ENCODE measurements around the gene DNAH17. TPM values are rescaled to one million over a fixed set of nuclear protein-coding genes. Genes with fewer than 3 reads are reported as not detected.

The DNAH17 gene
- total RNA-seq, 4 donors from 2014 or later: 0.19 to 0.31 TPM; not detected in 2

DNA sequence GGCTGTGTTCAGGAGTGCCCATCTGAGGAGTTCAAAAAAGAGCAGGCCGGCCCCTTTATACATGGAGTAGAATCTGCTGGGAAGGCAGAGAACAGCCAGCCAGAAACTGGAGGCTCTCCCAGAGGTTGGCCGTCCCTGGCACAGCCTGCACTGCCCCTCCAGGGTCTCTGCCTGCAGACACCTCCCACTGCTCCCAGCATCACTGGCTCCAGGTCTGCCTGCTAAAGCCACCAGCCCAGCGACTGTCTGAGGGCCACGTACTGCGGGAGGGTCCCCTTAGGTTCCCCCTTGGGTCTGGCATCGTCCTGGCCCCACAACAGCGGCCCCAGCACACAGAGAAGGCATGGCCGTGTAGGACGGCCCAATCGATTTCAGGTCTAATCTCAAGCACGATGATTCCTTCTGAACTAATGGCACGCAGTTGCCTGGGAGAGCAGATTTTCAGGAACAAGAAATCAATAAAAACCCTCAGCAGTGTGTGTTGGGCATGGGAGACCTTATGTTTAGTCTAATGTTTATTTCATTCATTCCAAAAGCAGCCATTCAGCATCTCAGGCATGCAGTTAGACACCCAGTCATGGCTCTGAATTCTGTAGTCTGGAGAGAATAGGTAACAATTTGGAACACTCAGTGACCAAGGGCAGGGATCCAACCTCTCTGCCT is 103.1 kb downstream of the DNAH17 start:
- intact Hi-C loops (cut with DNase I): no loop called here
- Histone ChIP-seq H3K27ac (no peak overlapping the region), H3K36me3 (no peaks in the 10 kb centered on the region), H3K27me3 (peaks cover 0 to 18% (median 0%) of the 10 kb centered on the region in 4 donors), H3K4me3 (no peak overlapping the region), H3K4me1 (no peaks in the 10 kb centered on the region), H3K9me3 (peaks cover 0 to 3% (median 0%) of the 10 kb centered on the region in 3 donors)
- DNase-seq: no peak
- no peak for TF ChIP-seq POLR2A (IDR thresholded peaks at IDR 0.05)
- TF ChIP-seq, protein P1, sequence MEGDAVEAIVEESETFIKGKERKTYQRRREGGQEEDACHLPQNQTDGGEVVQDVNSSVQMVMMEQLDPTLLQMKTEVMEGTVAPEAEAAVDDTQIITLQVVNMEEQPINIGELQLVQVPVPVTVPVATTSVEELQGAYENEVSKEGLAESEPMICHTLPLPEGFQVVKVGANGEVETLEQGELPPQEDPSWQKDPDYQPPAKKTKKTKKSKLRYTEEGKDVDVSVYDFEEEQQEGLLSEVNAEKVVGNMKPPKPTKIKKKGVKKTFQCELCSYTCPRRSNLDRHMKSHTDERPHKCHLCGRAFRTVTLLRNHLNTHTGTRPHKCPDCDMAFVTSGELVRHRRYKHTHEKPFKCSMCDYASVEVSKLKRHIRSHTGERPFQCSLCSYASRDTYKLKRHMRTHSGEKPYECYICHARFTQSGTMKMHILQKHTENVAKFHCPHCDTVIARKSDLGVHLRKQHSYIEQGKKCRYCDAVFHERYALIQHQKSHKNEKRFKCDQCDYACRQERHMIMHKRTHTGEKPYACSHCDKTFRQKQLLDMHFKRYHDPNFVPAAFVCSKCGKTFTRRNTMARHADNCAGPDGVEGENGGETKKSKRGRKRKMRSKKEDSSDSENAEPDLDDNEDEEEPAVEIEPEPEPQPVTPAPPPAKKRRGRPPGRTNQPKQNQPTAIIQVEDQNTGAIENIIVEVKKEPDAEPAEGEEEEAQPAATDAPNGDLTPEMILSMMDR (IDR thresholded peaks at IDR 0.05): no peak
- 88 to 90% methylated on average over 10 to 11 of the region's 12 CpGs for WGBS, 2 donors

DNA sequence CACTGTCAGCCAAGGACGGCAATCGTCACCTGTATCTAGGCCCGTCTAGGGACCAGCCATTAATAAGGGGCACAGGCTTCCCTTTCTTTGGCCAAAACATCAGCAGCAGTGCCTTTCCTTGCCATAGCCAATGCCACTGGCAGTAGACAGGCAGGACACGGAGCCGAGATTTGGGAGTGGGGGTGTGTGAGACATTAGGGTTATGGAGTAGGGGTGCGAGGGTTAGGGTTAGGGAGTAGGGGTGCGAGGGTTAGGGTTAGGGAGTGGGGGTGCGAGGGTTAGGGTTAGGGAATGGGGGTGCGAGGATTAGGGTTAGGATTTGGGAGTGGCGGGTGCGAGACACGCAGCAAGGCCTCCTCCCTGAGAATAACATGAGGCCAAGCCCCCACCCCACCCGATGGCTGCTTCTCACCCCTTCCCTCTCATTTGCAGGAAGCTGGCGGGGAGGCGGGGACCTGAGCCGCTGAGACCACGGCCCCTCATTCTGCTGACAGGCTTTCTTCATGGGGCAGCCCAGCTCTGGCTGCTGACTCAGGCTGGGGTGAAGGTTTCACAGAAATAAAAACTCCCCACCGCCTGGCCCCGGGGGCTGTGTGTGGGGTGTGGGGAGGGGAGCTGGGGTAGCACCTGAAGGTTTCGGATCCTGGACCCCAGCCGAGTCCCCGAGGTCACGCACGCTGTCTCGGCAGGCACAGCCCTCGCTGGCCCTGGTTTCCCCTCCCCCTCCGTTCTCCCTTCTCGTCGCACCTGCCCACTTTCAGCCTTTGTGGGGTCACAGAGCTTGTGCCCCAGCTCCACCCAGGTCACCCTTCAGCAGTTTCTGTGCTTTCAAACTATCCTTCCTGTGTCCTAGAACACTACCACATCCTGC is 104.9 kb downstream of the DNAH17 start:
- Histone ChIP-seq H3K4me1 (no peaks in the 10 kb centered on the region), H3K4me3 (no peak overlapping the region), H3K27me3 (peaks cover 0 to 18% (median 0%) of the 10 kb centered on the region in 4 donors), H3K9me3 (peaks cover 0 to 3% (median 0%) of the 10 kb centered on the region in 3 donors), H3K27ac (no peak overlapping the region), H3K36me3 (no peaks in the 10 kb centered on the region)
- DNase-seq: no peak
- intact Hi-C loops (cut with DNase I): no loop called here
- 71 to 89% methylated on average over 12 to 22 of the region's 29 CpGs for WGBS, 2 donors
- TF ChIP-seq, protein P1 (IDR thresholded peaks at IDR 0.05): no peak
- TF ChIP-seq POLR2A (IDR thresholded peaks at IDR 0.05): no peak

DNA sequence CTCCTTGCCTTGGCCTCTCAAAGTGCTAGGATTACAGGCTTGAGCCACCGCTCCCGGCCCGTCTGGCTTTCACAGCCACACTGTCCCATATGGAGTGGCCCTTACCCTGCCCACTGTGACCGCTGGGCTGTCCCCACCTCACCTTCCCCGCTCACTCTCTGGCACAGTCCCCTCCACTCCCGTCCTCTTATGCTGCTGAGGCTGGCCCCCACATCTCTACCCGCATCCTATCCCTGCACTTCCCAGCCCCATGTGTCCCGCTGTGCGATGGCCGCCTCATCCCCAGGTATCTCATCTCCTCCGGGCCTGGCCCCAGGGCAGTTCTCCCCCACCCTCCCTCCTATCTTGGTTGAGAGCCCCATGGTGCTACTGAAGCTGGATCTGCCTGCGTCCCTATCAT is 105.6 kb downstream of the DNAH17 start:
- Histone ChIP-seq H3K27ac (no peak overlapping the region), H3K4me3 (no peak overlapping the region), H3K36me3 (no peaks in the 10 kb centered on the region), H3K4me1 (no peaks in the 10 kb centered on the region), H3K9me3 (peaks cover 0 to 3% (median 0%) of the 10 kb centered on the region in 3 donors), H3K27me3 (peaks cover 0 to 18% (median 0%) of the 10 kb centered on the region in 4 donors)
- no peak for TF ChIP-seq POLR2A (IDR thresholded peaks at IDR 0.05)
- TF ChIP-seq, protein P1 (IDR thresholded peaks at IDR 0.05): no peak
- intact Hi-C loops (cut with DNase I): no loop called here
- DNase-seq: no peak
- WGBS, 2 donors: 94 to 96% methylated on average over 9 to 12 of the region's 12 CpGs

DNA sequence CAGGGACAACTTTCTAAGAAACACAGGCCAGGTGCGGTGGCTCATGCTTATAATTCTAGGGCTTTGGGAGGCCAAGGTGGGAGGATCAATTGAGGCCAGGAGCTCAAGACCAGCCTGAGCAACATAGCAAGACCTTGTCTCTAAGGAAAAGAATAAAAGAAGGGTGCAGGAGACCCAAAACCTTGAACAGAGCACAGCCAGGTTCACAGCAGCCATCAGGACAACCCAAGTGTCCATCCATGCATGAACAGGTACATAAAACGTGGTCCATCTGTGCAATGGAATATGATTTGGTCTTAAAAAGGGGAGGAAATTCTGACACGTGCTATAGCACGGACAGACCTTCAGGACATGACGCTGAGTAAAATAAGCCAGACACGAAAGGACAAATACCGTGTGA is 107.8 kb downstream of the DNAH17 start:
- Histone ChIP-seq H3K4me1 (no peaks in the 10 kb centered on the region), H3K27me3 (peaks cover 0 to 13% (median 0%) of the 10 kb centered on the region in 4 donors), H3K27ac (no peak overlapping the region), H3K4me3 (no peak overlapping the region), H3K9me3 (peaks cover 0 to 3% (median 0%) of the 10 kb centered on the region in 3 donors), H3K36me3 (no peaks in the 10 kb centered on the region)
- DNase-seq: no peak
- 89 to 97% methylated on average over 6 of the region's 7 CpGs for WGBS, 2 donors
- TF ChIP-seq, protein P1 (IDR thresholded peaks at IDR 0.05): no peak
- TF ChIP-seq POLR2A (IDR thresholded peaks at IDR 0.05): no peak
- intact Hi-C loops (cut with DNase I): no loop called here

DNA sequence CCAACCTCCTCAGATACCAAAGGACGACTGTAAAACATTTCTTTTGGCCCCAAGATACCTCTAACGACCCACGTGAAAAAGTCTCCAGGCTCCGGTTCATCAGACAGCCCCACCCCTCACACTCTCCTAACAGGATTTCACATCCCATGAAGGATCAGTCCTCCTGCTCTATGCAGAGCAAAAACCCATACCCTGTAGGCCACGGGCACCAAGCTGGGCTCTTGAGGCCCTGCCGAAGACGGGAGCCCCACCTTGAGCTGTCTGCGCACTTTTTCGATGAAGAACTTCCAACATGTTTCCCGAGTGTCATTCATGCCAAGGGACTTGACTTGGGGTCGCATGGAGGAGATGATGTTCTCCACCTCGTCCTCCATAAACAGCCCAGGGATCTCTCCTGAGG is 108.8 kb downstream of the DNAH17 start:
- TF ChIP-seq, protein P1 (IDR thresholded peaks at IDR 0.05): no peak
- TF ChIP-seq POLR2A (IDR thresholded peaks at IDR 0.05): no peak
- peaks cover 0 to 3% (median 0%) of the 10 kb centered on the region in 3 donors for H3K9me3 ChIP-seq
- no peaks in the 10 kb centered on the region for H3K36me3 ChIP-seq
- DNase-seq: no peak
- WGBS, 2 donors: 84 to 88% methylated on average over 9 to 11 of the region's 12 CpGs
- no peaks in the 10 kb centered on the region for H3K4me1 ChIP-seq
- intact Hi-C loops (cut with DNase I): no loop called here
- peaks cover 0 to 13% (median 0%) of the 10 kb centered on the region in 4 donors for H3K27me3 ChIP-seq
- H3K4me3 ChIP-seq: no peak overlapping the region
- H3K27ac ChIP-seq: no peak overlapping the region

All from esophagus squamous epithelium (tissue), 5 donors.